Measurements from ENCODE around the gene PSMA1.

PSMA1 gene

GRCh38 chr11:14499178-14499559, 21.0 kb downstream of the PSMA1 start:
- Histone ChIP-seq H3K4me1 (ENCODE audit: insufficient read depth, low read length) (peaks cover 23% of the 10 kb centered on the region), H3K27me3 (ENCODE audit: control insufficient read depth in 1 of 2, insufficient read depth in 2 of 2, low read length in 2 of 2) (no peaks in the 10 kb centered on the region), H3K36me3 (ENCODE audit: insufficient read depth, low read length) (peaks cover 36% of the 10 kb centered on the region), H3K27ac (ENCODE audit: low read depth, low read length) (peak overlapping the region; percentile 8), H3K9ac (ENCODE audit: low read length) (peak overlapping the region; percentile 60), H3K9me3 (ENCODE audit: low read length) (no peaks in the 10 kb centered on the region), H3K4me3 (ENCODE audit: low read depth in 1 of 2, low read length in 2 of 2) (peak overlapping the region; percentile 28 to 69)

- Histone ChIP-seq H3K4me1 (ENCODE audit: insufficient read depth, low read length) (no peaks in the 10 kb centered on the region), H3K9me3 (ENCODE audit: low read length) (no peaks in the 10 kb centered on the region), H3K4me3 (ENCODE audit: low read depth in 1 of 2, low read length in 2 of 2) (no peak overlapping the region), H3K27ac (ENCODE audit: low read depth, low read length) (no peak overlapping the region), H3K27me3 (ENCODE audit: control insufficient read depth in 1 of 2, insufficient read depth in 2 of 2, low read length in 2 of 2) (no peaks in the 10 kb centered on the region), H3K9ac (ENCODE audit: low read length) (no peak overlapping the region), H3K36me3 (ENCODE audit: insufficient read depth, low read length) (peaks cover 66% of the 10 kb centered on the region)
Measured at GRCh38 chr11:14480716-14481115, 39.5 kb downstream of the PSMA1 start.

- H3K4me3 ChIP-seq (ENCODE audit: low read depth in 1 of 2, low read length in 2 of 2): no peak overlapping the region
- H3K27ac ChIP-seq (ENCODE audit: low read depth, low read length): no peak overlapping the region
- H3K36me3 ChIP-seq (ENCODE audit: insufficient read depth, low read length): peaks cover 89% of the 10 kb centered on the region
- H3K9me3 ChIP-seq (ENCODE audit: low read length): no peaks in the 10 kb centered on the region
- no peaks in the 10 kb centered on the region for H3K4me1 ChIP-seq (ENCODE audit: insufficient read depth, low read length)
- H3K27me3 ChIP-seq (ENCODE audit: control insufficient read depth in 1 of 2, insufficient read depth in 2 of 2, low read length in 2 of 2): no peaks in the 10 kb centered on the region
- no peak overlapping the region for H3K9ac ChIP-seq (ENCODE audit: low read length)
Measured at GRCh38 chr11:14471127-14471526, 49.1 kb downstream of the PSMA1 start.

- Histone ChIP-seq H3K4me1 (ENCODE audit: insufficient read depth, low read length) (no peaks in the 10 kb centered on the region), H3K27me3 (ENCODE audit: control insufficient read depth in 1 of 2, insufficient read depth in 2 of 2, low read length in 2 of 2) (no peaks in the 10 kb centered on the region), H3K4me3 (ENCODE audit: low read depth in 1 of 2, low read length in 2 of 2) (no peak overlapping the region), H3K9ac (ENCODE audit: low read length) (no peak overlapping the region), H3K36me3 (ENCODE audit: insufficient read depth, low read length) (peaks cover 84% of the 10 kb centered on the region), H3K9me3 (ENCODE audit: low read length) (no peaks in the 10 kb centered on the region), H3K27ac (ENCODE audit: low read depth, low read length) (no peak overlapping the region)
Measured at GRCh38 chr11:14463623-14464022, 56.6 kb downstream of the PSMA1 start.

GRCh38 chr11:14460147-14460546, 60.0 kb downstream of the PSMA1 start:
- no peaks in the 10 kb centered on the region for H3K9me3 ChIP-seq (ENCODE audit: low read length)
- H3K4me1 ChIP-seq (ENCODE audit: insufficient read depth, low read length): no peaks in the 10 kb centered on the region
- no peak overlapping the region for H3K27ac ChIP-seq (ENCODE audit: low read depth, low read length)
- no peak overlapping the region for H3K4me3 ChIP-seq (ENCODE audit: low read depth in 1 of 2, low read length in 2 of 2)
- peaks cover 67% of the 10 kb centered on the region for H3K36me3 ChIP-seq (ENCODE audit: insufficient read depth, low read length)
- H3K27me3 ChIP-seq (ENCODE audit: control insufficient read depth in 1 of 2, insufficient read depth in 2 of 2, low read length in 2 of 2): no peaks in the 10 kb centered on the region
- H3K9ac ChIP-seq (ENCODE audit: low read length): no peak overlapping the region

- Histone ChIP-seq H3K4me1 (ENCODE audit: insufficient read depth, low read length) (no peaks in the 10 kb centered on the region), H3K27me3 (ENCODE audit: control insufficient read depth in 1 of 2, insufficient read depth in 2 of 2, low read length in 2 of 2) (no peaks in the 10 kb centered on the region), H3K27ac (ENCODE audit: low read depth, low read length) (no peak overlapping the region), H3K9ac (ENCODE audit: low read length) (no peak overlapping the region), H3K4me3 (ENCODE audit: low read depth in 1 of 2, low read length in 2 of 2) (no peak overlapping the region), H3K36me3 (ENCODE audit: insufficient read depth, low read length) (peaks cover 49% of the 10 kb centered on the region), H3K9me3 (ENCODE audit: low read length) (no peaks in the 10 kb centered on the region)
Measured at GRCh38 chr11:14458377-14458776, 61.8 kb downstream of the PSMA1 start.

GRCh38 chr11:14455648-14456430, 64.3 kb downstream of the PSMA1 start:
- Histone ChIP-seq H3K9me3 (ENCODE audit: low read length) (no peaks in the 10 kb centered on the region), H3K36me3 (ENCODE audit: insufficient read depth, low read length) (peaks cover 30% of the 10 kb centered on the region), H3K27ac (ENCODE audit: low read depth, low read length) (no peak overlapping the region), H3K9ac (ENCODE audit: low read length) (no peak overlapping the region), H3K4me3 (ENCODE audit: low read depth in 1 of 2, low read length in 2 of 2) (no peak overlapping the region), H3K27me3 (ENCODE audit: control insufficient read depth in 1 of 2, insufficient read depth in 2 of 2, low read length in 2 of 2) (no peaks in the 10 kb centered on the region), H3K4me1 (ENCODE audit: insufficient read depth, low read length) (no peaks in the 10 kb centered on the region)
